Measurements from ENCODE around the gene FAT1.
"Not testable (repeated sequence)": the region's sequence is repeated elsewhere in the genome, so short reads cannot be mapped to it uniquely, and the experiment has no call there.

The FAT1 gene

GRCh38 chr4:186723292-186724057 lies at the start of gene FAT1:
TSS of gene FAT1 (minus strand) at chr4:186723856. CDS start at chr4:186709827, 14,029 bp downstream.
- DNase-seq (ENCODE audit: low spot score), result no peak

GRCh38 chr4:186772936-186773487 lies 49.4 kb upstream of the FAT1 start:
- no peak for DNase-seq (ENCODE audit: low spot score)

- DNase-seq (ENCODE audit: low spot score), result no peak
These were observed 48.0 kb upstream of the FAT1 start for GRCh38 chr4:186771624-186772023.

GRCh38 chr4:186770481-186771175 lies 47.0 kb upstream of the FAT1 start:
- no peak for DNase-seq (ENCODE audit: low spot score)

- no peak for DNase-seq (ENCODE audit: low spot score)
These were observed 44.1 kb upstream of the FAT1 start for GRCh38 chr4:186767794-186768193.

- no peak for DNase-seq (ENCODE audit: low spot score)
These were observed 42.3 kb upstream of the FAT1 start for GRCh38 chr4:186765673-186766546.

- no peak for DNase-seq (ENCODE audit: low spot score)
These were observed 41.5 kb upstream of the FAT1 start for GRCh38 chr4:186765138-186765537.

- no peak for DNase-seq (ENCODE audit: low spot score)
These were observed 40.8 kb upstream of the FAT1 start for GRCh38 chr4:186764457-186764856.

- DNase-seq (ENCODE audit: low spot score), result no peak
These were observed 39.2 kb upstream of the FAT1 start for GRCh38 chr4:186762865-186763264.

GRCh38 chr4:186762361-186762760 lies 38.7 kb upstream of the FAT1 start:
- no peak for DNase-seq (ENCODE audit: low spot score)

- DNase-seq (ENCODE audit: low spot score), result not testable (repeated sequence)
These were observed 38.3 kb upstream of the FAT1 start for GRCh38 chr4:186761956-186762355.

- no peak for DNase-seq (ENCODE audit: low spot score)
These were observed 37.7 kb upstream of the FAT1 start for GRCh38 chr4:186761393-186761792.

- DNase-seq (ENCODE audit: low spot score), result no peak
These were observed 36.9 kb upstream of the FAT1 start for GRCh38 chr4:186760576-186760975.

- DNase-seq (ENCODE audit: low spot score), result no peak
These were observed 36.3 kb upstream of the FAT1 start for GRCh38 chr4:186759990-186760389.

- DNase-seq (ENCODE audit: low spot score), result no peak
These were observed 35.5 kb upstream of the FAT1 start for GRCh38 chr4:186758929-186759682.

- DNase-seq (ENCODE audit: low spot score), result no peak
These were observed 34.2 kb upstream of the FAT1 start for GRCh38 chr4:186757696-186758355.

- DNase-seq (ENCODE audit: low spot score), result not testable (repeated sequence)
These were observed 32.9 kb upstream of the FAT1 start for GRCh38 chr4:186756550-186756949.

- no peak for DNase-seq (ENCODE audit: low spot score)
These were observed 32.2 kb upstream of the FAT1 start for GRCh38 chr4:186755550-186756519.

GRCh38 chr4:186754976-186755375 lies 31.3 kb upstream of the FAT1 start:
- DNase-seq (ENCODE audit: low spot score), result no peak

- DNase-seq (ENCODE audit: low spot score), result no peak
These were observed 28.7 kb upstream of the FAT1 start for GRCh38 chr4:186752325-186752724.

Measured in germinal center (tissue), 1 donor.